MCF 10A (cell line): ENCODE results near the gene SELENOF. TPM values are rescaled to one million over a fixed set of nuclear protein-coding genes. Genes with fewer than 3 reads are reported as not detected.
"Not testable (repeated sequence)": the region's sequence is repeated elsewhere in the genome, so short reads cannot be mapped to it uniquely, and the experiment has no call there.

Experiments used
- BruUV-seq: library from RNA; stranded (reverse); fragments of 400-500 nt; replicated peaks from 2 replicates; lab custom pipeline; 2021; lab: Mats Ljungman, UMichigan
- CTCF ChIA-PET: fragments of 300-600 bp; sonication (Branson Sonifier 250); formaldehyde crosslinking; extraction: SDS; loops from one replicate; lab custom pipeline; 2021; ENCODE audit warnings: antibody characterized with exemption, inconsistent platforms; lab: Yijun Ruan, JAX
- POLR2A ChIA-PET: fragments of 300-600, 350-650 bp; sonication (Branson Sonifier 250); formaldehyde crosslinking; extraction: SDS; loops from one replicate; lab custom pipeline; 2020; ENCODE audit warnings: antibody characterized with exemption, inconsistent platforms; lab: Yijun Ruan, JAX
- DNase-seq: peaks from one replicate; pipeline ENCODE4 v3.0.0-alpha.2; 2018; ENCODE audit not compliant: unreplicated experiment
- H3K27ac Mint-ChIP-seq: one replicate; pipeline ENCODE4 v1.8.0; 2022; ENCODE audit warnings: mild to moderate bottlenecking, low read depth, mixed read lengths; ENCODE audit not compliant: unreplicated experiment
- H3K27me3 Mint-ChIP-seq: one replicate; pipeline ENCODE4 v1.8.0; 2022; ENCODE audit warnings: mixed read lengths; ENCODE audit not compliant: insufficient read depth, unreplicated experiment
- H3K36me3 Mint-ChIP-seq: one replicate; pipeline ENCODE4 v1.8.0; 2022; ENCODE audit warnings: mild to moderate bottlenecking, moderate library complexity, mixed read lengths; ENCODE audit not compliant: insufficient read depth, unreplicated experiment
- H3K4me1 Mint-ChIP-seq: one replicate; pipeline ENCODE4 v1.8.0; 2022; ENCODE audit warnings: mixed read lengths; ENCODE audit not compliant: insufficient read depth, unreplicated experiment
- H3K4me3 Mint-ChIP-seq: one replicate; pipeline ENCODE4 v1.8.0; 2022; ENCODE audit warnings: mild to moderate bottlenecking, moderate library complexity, mixed read lengths; ENCODE audit not compliant: unreplicated experiment
- H3K9me3 Mint-ChIP-seq: one replicate; pipeline ENCODE4 v1.8.0; 2022; ENCODE audit warnings: mixed read lengths; ENCODE audit not compliant: unreplicated experiment
- intact Hi-C: fragments of 100-400 bp; cut with micrococcal nuclease; formaldehyde crosslinking; loops from 2 replicates; pipeline ENCODE4 v1.14.1; 2022
- total RNA-seq: library from RNA; stranded (reverse); gene quantifications from 2 replicates; pipeline ENCODE4 v1.2.3, GENCODE V29; 2022
- TF ChIP-seq, protein P1 (sequence below): fragments of 200-600 bp; IDR thresholded peaks from one replicate; pipeline ENCODE4 v1.8.0; 2022; ENCODE audit warnings: antibody characterized with exemption, mild to moderate bottlenecking; ENCODE audit not compliant: unreplicated experiment

The SELENOF gene
- total RNA-seq, 1 experiment from 2014 or later, result 227 TPM

DNA sequence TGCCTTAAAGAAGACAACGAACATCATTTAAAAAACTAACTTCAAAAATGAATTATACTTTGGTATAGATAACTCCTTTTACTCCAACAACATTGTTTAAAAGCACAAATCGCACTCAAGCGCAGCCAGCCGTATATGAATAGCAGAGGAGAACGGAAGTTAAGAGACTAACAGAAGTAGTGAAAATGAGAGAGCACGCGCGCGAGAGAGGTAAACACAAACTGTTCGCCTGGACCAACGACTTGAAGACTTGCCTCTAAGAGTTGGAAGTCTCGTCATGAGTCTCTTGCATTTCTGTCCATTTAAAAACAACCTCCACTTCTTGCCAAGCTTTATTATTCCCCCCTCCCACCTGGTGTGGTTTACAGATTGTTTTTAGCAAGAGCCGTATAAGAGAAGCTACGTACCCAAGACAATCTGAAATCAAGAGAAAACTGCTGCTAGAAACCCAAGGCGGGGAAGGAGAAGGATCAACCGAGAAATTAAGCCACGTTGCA, 479 bp downstream of the SELENOF start:
- Mint-ChIP-seq H3K4me3 (no peak overlapping the region), H3K4me1 (peaks cover 34% of the 10 kb centered on the region), H3K27ac (no peak overlapping the region), H3K36me3 (peaks cover 23% of the 10 kb centered on the region), H3K27me3 (no peaks in the 10 kb centered on the region), H3K9me3 (no peaks in the 10 kb centered on the region)
- intact Hi-C loops, result no loop called here
- POLR2A ChIA-PET, result interaction anchor here (0.7 to 5.0 kb wide), 26 partner anchors 9 to 489 kb away, joined by 3 to 59 read pairs (median 6); partner anchors contain the start of genes CLCA2 and SH3GLB1
- CTCF ChIA-PET, result interaction anchor here (0.5 to 3.2 kb wide), 11 partner anchors 10 to 1501 kb away, joined by 3 to 17 read pairs (median 4); partner anchors contain the start of gene SH3GLB1
- DNase-seq, result peak; percentile 35
- TF ChIP-seq, protein P1, sequence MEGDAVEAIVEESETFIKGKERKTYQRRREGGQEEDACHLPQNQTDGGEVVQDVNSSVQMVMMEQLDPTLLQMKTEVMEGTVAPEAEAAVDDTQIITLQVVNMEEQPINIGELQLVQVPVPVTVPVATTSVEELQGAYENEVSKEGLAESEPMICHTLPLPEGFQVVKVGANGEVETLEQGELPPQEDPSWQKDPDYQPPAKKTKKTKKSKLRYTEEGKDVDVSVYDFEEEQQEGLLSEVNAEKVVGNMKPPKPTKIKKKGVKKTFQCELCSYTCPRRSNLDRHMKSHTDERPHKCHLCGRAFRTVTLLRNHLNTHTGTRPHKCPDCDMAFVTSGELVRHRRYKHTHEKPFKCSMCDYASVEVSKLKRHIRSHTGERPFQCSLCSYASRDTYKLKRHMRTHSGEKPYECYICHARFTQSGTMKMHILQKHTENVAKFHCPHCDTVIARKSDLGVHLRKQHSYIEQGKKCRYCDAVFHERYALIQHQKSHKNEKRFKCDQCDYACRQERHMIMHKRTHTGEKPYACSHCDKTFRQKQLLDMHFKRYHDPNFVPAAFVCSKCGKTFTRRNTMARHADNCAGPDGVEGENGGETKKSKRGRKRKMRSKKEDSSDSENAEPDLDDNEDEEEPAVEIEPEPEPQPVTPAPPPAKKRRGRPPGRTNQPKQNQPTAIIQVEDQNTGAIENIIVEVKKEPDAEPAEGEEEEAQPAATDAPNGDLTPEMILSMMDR, result no peak
- TSS peak; percentile 68 for BruUV-seq

DNA sequence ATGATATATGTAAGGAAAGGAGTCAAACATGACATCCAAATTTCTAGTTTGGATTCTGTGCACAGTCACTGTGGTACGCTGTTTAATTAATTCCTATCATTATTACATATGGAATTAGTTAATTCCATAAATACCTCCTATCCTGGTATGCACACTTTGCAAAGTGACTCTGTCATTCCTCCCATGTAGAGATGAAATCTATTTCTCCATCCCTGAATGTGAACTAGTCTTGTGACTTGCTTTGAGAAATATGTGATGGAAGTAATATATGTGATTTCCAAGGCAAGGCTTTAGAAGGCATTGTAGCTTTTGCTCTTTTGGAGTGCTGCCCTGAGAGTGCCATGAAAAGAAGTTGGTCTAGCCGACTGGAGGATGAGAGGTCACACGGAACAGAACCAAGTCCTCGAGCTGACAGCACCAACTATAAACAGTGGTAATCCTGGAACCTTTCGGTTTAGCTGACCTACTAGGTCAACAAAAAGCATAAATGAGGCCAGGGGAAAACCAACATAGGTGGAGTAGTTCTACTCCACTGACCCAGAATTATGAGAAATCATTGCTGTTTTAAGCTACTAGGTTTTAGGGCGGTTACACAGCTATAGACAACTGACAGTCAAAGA, 1.5 kb downstream of the SELENOF start:
- no peaks in the 10 kb centered on the region for H3K9me3 Mint-ChIP-seq
- TF ChIP-seq, protein P1, result no peak
- peaks cover 36% of the 10 kb centered on the region for H3K4me1 Mint-ChIP-seq
- H3K27ac Mint-ChIP-seq, result no peak overlapping the region
- CTCF ChIA-PET, result interaction anchor here (0.6 to 3.2 kb wide), 9 partner anchors 9 to 217 kb away, joined by 3 to 17 read pairs (median 3); partner anchors contain the start of gene SH3GLB1
- BruUV-seq, result no TSS peak
- peaks cover 34% of the 10 kb centered on the region for H3K36me3 Mint-ChIP-seq
- H3K27me3 Mint-ChIP-seq, result no peaks in the 10 kb centered on the region
- POLR2A ChIA-PET, result interaction anchor here (0.7 to 5.0 kb wide), 11 partner anchors 8 to 419 kb away, joined by 3 to 59 read pairs (median 19); partner anchors contain the start of gene SH3GLB1
- intact Hi-C loops, result no loop called here
- no peak overlapping the region for H3K4me3 Mint-ChIP-seq
- no peak for DNase-seq

DNA sequence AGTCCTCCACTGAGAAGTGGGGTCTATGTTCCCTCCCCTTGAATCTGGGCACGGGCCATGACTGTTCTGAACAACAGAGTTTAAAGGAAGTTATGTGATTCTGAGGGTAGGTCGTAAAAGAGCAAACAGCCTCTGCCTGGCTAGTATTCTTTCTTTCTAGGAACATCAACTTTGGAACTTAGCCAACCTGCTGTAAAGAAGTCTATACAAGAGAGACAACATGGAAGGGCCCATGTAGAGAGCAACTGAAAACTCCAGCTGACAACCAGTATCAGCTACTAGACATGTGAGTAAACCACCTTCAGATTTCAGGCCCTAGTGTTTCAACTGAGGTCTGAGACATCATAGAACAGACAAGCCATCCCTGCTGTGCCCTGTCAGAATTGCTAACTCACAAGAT, 7.5 kb downstream of the SELENOF start:
- no TSS peak for BruUV-seq
- CTCF ChIA-PET, result no interaction called here

DNA sequence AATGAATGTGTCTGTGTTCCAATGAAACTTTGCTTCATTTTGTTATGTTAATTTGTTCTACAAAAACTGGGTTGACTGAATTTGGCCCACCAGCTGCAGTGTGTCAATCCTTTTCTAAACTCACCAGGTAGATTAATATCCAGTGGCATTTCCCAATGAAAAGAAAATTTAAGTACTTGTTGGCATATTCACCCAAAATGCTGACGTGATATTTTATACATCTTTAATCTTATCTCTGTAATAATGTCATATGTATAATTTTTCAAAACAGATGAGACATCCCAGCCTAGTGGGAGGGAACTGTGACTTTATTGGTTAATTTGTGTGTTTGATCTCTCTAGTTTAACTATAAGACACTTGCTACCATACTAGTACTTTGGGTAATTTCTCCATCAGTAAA, 8.1 kb downstream of the SELENOF start:
- Mint-ChIP-seq H3K4me1 (peaks cover 18% of the 10 kb centered on the region), H3K27ac (no peak overlapping the region), H3K27me3 (no peaks in the 10 kb centered on the region), H3K4me3 (no peak overlapping the region), H3K9me3 (no peaks in the 10 kb centered on the region), H3K36me3 (peaks cover 55% of the 10 kb centered on the region)
- TF ChIP-seq, protein P1, result no peak
- POLR2A ChIA-PET, result interaction anchor here (3.4 kb wide), 1 partner anchor 8 kb away, joined by 31 read pairs; the partner anchor contains the start of genes HS2ST1 and SELENOF
- CTCF ChIA-PET, result interaction anchor here (0.9 kb wide), 1 partner anchor 21 kb away, joined by 4 read pairs; no protein-coding TSS in a partner anchor
- intact Hi-C loops, result no loop called here
- DNase-seq, result no peak
- no TSS peak for BruUV-seq

More for the DNA sequence above, 7.5 kb downstream of the SELENOF start:
- Mint-ChIP-seq H3K36me3 (peaks cover 49% of the 10 kb centered on the region), H3K4me1 (peaks cover 23% of the 10 kb centered on the region), H3K27me3 (no peaks in the 10 kb centered on the region), H3K4me3 (no peak overlapping the region), H3K9me3 (no peaks in the 10 kb centered on the region), H3K27ac (no peak overlapping the region)
- TF ChIP-seq, protein P1, result no peak
- no peak for DNase-seq
- POLR2A ChIA-PET, result interaction anchor here (1.0 kb wide), 1 partner anchor 9 kb away, joined by 4 read pairs; no protein-coding TSS in a partner anchor
- intact Hi-C loops, result no loop called here

DNA sequence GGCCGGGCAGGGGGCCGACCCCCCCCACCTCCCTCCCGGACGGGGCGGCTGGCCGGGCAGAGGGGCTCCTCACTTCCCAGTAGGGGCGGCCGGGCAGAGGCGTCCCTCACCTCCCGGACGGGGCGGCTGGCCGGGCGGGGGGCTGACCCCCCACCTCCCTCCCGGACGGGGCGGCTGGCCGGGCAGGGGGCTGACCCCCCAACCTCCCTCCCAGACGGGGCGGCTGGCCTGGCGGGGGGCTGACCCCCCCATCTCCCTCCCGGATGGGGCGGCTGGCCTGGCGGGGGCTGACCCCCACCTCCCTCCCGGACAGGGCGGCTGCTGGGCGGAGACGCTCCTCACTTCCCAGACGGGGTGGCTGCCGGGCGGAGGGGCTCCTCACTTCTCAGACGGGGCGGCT, 14.5 kb downstream of the SELENOF start:
- H3K27ac Mint-ChIP-seq, intact Hi-C loops, POLR2A ChIA-PET, H3K9me3 Mint-ChIP-seq, H3K4me1 Mint-ChIP-seq, DNase-seq, H3K27me3 Mint-ChIP-seq, CTCF ChIA-PET, H3K4me3 Mint-ChIP-seq, BruUV-seq: not testable (repeated sequence)
- peaks cover 50% of the 10 kb centered on the region for H3K36me3 Mint-ChIP-seq
